NCI-H446 treated with DMSO at 0.1 percent for 48 hours (cell line): ENCODE data around the gene FOXO6.

Source experiments
- DNase-seq: peaks from one replicate; lab custom pipeline; 2025; lab: John Stamatoyannopoulos, UW

FOXO6 gene

DNA sequence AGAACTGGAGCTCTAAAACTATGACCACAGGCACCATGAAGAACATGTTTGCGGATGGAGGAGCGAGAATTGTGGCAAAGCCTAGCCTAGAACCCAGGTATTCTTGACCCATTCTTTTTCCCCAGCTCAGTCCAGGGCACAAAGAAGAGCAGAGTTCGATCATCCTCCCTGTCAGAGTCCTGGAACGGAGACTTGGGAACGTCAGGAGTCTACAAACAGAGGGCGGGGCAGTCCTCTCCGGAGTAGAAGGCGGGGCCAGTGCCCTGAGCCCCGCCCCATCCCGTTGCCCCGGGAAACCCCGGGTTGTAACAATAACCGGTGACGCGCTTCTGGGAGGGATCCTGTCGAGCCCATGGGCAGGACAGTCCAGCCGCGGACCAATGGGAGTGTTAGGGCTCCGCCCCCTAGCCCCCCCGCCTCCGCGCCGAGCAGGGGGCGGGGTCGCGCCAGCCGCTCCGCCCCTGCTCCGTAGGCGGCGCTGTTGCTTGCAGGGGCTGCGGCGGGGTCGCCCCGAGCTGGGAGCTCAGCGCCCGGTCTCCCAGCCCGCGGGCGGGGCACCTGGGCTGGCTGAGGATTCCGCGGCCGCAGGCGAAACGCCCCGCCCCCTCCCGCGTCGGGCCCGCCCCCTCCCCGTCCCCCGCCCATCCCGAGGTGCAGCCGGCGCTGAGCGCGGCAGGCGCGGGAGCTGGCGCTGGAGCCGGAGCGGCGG, at the start of gene FOXO6:
Gene FOXO6 (plus strand): TSS at position 649 of the 709 bp plus-strand sequence.
- peak; percentile 98 for DNase-seq

DNA sequence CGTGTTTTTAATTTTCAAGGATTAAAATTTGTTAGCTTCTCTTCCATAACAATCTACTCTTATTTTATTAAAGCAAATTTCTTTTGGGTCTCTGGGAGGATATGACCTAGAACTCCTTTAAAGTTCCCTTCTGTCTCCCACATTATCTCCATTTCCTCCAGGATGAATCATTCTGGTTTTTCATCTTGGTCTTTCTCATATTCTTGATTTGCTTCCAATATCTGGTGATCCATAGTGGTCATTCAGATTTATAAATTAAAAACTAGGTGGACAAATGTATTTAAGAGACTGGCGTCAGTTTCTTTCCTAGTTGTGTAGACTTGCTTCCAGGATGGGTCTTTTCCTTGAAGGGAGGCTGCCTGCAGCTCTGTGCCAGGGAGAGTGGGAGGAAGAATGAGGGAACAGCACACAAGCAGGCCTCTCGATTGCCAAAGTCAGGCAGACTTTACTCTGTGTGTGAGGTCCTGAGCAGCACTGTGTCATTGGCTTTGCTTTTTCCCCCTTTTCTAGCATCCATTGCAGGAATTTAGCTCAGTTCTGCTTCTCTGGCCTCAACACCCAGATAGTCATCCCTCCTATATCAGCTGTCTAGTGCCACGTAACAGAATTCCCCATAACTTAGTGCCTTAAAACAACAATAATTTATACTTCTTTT, 48.1 kb upstream of the FOXO6 start:
- no peak for DNase-seq

DNA sequence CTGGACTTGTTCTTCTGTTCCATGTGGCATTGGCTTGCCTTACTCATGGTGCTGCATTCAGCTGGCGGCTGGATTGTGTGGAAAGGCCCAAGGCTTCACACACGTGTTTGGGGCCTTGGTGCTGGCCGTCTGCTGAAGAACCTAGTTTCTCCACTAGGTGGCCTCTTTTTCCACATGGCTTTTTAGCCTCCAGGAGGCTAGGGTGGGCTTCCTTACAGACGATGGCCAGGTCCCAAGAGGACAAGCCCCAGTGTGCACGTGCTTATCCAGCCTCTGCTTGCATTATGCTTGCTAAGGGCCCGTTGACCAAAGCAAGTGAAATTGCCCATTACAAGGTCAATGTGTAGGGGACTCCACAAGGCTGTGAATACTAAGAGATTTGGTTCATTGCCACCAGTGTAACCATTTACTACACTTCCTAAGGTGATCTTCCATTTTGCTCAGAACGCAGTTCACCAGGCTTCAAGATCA, 47.5 kb upstream of the FOXO6 start:
- DNase-seq = no peak

DNA sequence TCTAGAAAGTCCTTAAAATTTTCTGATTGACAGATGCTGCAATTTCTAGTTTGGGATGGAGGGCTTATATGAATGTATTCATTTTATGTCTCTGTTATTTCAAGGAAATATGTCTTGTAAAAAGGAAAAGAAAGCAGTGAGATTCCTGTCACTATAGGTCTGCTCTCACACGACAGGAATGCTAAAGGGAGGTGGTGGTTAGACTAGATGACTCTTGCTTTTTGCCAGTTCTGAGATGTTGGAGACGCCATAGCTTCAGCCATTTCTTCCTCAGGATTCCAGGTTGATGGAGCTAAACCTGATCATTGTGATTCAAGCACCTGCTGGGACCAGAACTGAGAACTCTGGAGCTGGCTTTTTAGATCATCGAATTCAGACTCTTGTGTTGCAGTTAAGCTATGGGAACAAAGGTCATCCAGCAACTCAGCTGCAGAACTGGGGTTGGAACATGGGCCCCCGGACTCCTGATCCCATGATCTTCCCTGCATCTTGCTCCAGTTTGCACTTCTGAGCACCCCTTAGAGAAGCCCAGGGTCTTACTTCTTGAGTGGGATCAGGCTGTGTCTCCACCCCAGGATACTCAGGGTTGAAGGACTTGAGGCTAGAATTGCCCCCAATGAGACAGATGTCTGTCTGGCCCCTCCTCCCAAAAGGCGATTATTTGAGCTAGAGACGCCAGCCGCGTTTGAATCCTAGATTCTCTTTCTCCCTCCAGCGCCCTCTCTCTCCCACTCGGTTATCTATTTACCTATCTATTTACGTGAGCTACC, 46.7 kb upstream of the FOXO6 start:
- no peak for DNase-seq

DNA sequence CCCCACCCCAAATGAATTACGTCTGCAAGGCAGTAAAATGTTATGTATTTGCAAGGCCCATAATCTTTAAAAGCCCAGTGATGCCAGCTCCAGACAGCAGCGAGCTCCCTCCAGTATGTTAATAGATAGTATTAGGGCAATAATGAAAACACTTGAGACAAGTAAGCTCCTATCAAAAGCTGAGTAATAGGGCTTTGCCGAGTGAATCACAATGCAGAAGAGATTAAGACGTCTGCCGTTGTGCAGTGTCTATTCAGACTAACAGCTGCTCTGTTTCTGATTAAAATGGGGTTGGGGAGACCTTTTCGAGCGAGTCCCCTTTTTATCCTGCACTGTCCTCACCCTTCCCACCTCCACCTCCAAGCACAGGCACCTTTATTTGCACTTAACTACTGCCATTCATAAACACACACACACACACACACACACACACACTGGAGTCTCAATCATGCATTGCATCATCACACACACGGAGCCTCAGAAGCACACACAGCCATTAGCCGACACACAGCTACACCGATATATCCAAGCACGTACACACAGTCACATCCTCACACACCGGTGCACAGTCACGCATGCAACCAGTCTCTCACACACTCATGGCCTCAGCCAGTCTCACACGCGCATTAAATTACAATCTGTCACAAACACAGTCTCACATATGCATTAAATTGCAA, 46.0 kb upstream of the FOXO6 start:
- DNase-seq = no peak

DNA sequence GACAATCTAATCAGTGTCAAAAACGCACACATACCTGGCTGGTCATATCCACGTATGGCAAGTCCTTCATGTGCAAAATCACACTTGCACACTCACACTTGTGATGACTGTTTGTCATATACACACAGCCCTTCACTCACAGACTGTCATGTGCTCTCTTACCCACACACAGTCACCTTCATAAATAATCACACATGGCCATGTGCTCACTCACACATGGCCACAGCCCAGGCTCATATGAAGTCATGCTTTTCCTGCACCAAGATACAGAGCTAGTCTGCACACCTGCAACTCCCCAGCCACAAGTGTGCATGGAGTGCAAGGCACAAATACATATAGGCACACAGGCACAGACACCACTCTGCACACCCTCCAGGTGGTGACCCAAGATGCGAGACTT, 45.4 kb upstream of the FOXO6 start:
- DNase-seq = no peak

DNA sequence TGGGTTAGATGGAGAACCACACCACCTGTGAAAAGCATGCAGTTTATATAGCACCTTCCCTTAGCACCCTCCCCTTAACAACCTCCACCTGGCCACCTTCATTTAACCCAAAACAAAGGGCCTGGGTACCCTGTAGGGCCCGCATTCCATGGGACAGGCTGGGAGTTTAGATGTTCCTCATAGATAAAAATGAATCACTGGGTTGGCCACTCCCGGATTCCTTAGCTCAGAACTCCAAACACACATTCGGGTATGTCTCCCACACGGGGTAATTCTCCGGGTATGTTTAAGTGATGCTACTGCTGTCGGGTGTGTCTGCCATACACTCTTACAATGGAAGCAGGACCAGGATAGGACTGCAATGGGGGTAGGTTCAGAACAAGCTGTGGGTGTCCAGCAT, 43.9 kb upstream of the FOXO6 start:
- no peak for DNase-seq

DNA sequence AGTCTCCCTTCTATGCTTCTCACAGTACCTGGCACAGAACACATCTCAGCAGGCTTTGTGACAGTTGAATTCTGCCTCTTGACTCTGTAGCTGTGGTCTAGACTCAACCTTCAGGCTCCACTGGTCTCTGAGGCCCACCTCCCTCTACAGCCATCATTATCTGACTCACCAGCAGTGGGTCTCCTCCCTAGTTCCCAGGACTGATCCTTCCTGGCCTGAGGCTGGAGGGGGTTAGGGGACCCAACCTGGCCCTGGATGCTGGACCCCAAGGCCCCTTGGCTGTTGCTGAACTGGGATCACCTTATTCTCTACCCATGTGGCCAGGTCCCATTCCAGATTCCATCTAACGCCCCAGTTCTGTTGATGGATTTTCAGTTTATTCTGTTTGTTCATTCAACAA, 43.1 kb upstream of the FOXO6 start:
- DNase-seq = no peak

DNA sequence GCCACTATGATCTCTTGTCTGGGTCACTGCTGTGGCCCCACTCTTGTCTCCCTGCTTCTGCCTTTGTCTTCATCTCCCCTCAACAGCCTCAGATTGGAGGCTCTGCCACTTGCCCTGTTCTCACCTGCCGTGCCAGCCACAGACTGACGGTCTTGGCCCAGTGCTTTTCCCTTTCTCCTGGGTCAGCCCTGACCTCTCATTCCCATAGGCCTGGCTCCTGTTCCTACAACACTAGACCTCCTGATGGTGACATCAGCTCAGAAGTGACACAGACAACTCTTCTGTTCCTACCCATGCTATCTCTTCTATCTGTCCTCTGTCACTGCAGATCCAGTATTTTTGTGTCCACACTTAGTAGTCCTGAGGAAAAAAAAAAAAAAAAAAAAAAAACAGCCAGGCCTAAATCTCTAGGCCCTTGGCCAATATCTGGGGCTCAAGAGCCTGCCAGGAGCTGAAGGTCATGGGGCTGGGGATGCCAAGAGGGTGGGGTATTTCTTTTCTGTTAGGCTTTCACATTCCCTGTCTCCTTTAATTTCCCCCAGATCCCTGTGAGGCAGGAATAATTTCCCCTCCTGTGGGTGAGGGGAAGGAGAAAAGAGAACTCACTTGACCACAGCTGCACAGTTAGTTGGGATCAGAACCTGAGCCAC, 42.0 kb upstream of the FOXO6 start:
- DNase-seq = peak; percentile 23

DNA sequence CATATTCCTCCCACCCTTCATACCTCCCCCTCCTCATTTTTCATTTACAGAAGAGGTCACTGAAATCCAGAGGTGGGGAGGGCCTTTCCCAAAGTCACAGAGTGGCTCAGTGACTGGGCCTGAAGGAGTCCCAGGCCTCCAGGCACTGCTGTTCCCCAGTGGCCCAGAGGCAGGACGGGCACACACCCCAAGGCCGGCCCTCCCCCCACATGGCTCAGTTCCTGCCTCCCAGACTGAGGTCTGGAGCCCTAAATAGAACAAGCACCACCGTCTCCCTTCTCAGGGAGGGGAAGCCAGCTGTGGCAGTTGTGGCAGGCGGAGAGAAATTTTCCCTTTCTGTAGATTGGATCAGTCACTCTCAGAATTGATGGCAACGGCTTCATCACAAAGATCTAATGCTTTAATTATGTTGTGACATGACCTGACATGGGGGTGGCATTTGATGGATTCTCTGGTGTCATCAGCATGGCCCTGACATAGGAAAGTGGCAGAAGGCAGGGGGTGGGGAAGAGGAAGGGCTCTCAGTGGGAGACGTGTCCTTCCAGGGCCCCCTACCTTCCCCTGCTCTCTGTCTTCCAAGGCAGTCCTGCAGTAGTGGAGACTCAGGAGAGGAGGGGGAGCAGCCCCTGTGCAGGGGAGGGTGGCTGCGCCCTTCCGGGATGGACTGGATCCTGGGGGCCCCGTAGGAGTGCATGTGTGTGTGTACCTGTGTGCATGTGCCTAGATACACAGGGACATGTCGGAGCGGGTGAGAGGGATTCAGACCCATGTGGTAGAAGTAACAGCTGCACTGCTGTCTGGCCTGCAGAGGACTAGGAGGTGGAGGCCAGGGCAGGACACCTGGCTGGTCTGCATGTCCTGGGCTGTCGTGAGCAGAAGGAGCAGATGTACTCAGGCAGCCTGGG, 41.2 kb upstream of the FOXO6 start:
- peak; percentile 17 for DNase-seq

DNA sequence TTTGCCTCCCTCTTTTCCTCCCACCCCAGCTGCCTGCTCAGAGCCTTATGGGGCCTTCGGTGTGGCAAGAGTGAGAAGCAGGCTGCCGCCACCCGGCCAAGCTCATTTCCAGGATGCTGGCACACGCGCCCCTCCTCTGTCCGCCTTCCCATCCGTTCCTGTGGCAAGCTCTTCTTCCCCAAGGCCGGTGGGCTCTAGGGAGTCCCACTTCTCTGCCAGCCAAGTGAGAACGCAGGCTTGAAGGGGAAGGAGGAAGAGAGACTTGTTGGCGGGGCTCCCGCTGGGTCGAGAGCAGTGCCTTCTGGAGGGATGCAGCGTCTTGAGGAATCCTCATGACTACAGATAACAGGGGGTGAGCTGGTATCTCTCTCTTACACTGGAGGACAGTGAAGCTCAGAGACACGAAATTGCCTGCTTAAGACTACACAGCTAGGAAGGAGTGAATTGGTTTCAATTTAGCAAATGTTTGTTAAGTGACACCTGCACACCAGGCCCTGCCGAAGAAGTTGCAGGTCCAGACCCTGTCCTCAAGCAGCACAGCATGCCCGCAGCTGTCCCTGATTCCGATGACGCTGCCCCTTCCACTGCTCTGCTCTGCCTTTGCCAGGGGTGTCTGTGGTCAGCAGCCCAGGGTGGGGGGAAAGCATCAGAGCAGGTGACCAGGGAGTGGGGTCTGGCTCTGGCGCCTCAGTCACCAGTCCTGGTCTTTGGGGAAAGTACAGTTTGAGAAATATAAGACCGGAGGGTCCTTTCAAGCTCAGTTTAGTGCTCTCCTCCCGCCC, 40.1 kb upstream of the FOXO6 start:
- no peak for DNase-seq

DNA sequence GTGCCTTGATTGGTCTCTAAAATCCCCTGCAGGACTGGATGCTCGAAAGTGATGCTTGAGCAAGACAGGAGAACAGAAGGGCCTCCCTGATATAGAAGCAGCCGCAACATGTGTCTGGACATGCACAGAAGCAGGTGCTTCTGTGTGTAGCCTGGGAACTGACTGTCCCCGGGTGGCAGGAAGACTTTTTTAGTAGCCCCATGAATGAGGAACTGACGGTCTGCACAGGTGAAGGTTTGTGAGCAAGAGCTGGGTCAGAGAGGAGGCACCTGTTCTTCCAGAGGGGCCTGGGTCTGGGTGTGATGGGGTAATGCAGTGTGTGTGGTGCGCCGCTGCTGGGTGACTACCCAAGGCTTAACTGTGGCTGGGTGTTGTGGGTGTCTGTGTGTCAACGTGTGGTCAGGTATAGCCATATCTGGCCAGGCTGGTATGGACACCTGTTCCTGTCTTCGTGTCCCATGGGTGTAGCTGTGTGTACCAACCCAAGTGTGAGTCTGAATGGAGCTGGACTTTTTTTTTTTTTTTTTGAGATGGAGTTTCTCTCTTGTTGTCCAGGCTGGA, 39.1 kb upstream of the FOXO6 start:
- no peak for DNase-seq

DNA sequence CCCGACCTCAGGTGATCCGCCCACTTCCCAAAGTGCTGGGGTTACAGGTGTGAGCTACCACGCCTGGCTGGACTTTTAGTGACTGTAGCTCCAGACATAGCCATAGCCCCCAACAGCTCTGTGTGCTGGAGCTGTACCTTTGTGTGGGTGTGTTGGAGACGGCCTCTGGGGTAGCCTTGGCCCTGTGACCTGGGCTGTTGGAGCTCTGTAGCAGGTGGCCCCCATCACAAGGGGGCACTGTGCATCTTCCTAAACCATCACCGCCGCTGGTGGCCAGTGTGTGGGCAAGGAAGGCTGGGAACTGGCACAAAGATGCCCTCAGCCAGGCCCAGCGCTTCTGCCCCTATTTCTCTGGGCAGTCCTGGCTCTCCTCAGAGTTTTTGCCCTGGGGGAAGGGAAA, 38.4 kb upstream of the FOXO6 start:
- DNase-seq = no peak

DNA sequence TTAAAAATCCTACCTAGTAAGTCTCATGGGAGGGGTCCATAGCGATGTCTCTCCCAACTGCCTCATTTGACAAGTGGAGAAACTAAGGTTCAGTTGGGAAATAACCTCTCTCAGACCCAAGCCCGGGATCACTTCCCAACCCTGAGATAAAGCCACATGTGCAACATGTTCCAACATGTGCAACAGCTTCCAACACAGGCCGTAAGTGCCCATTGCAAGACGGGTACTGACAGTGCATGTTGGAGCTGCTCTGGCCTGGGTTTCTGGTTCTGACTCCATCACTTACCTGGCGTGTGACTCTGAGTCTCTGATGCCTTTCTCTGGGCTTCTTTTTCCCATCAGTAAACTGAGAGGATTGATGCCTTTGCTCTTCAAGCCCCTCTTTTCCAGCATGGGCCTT, 38.0 kb upstream of the FOXO6 start:
- no peak for DNase-seq

DNA sequence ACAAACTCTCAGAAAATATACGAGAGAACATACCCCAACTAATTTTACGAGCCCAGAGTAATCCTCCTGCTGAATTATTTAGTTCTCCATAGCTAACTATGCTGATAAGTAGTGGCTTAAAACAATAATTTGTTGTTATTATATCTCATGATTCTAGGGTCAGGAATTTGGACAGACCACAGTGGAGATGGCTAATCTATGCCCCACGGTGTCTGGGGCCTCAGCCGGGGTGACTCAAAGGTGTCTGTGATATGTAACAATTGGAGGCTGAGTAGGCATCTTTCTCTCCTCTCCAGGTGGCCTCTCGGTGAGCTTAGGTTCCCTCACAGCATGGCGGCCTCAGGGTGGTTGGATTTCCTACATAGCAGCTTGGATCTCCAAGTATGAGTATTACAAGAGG, 35.4 kb upstream of the FOXO6 start:
- DNase-seq = no peak

DNA sequence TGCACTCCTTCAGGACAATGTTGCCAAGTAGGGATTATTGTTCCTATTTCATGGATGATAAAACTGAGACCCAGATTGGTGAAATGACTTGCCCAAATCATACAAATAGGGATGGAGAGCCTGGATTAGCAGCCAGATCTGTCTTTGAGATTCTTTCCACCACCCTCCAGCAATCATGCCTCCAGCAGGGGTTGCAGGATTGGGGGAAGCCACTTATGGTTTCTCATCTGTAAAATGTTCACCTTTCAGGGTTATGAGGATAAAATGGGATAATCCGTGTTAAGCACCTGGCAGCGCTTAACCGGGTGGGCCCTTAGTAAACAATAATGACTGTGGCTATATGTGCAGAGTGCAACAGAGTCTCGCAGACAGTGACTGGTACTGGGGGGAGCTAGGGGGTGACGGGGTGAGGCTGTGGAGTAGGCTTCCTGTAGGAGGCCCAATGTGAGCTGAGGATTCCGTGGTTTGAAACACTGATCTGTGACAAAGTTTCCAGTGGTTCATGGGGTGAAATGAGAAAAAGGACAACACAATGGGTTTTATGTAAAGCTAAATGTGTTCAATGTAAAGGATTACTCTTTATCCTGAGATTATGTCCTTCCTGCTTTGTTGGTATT, 33.7 kb upstream of the FOXO6 start:
- no peak for DNase-seq

DNA sequence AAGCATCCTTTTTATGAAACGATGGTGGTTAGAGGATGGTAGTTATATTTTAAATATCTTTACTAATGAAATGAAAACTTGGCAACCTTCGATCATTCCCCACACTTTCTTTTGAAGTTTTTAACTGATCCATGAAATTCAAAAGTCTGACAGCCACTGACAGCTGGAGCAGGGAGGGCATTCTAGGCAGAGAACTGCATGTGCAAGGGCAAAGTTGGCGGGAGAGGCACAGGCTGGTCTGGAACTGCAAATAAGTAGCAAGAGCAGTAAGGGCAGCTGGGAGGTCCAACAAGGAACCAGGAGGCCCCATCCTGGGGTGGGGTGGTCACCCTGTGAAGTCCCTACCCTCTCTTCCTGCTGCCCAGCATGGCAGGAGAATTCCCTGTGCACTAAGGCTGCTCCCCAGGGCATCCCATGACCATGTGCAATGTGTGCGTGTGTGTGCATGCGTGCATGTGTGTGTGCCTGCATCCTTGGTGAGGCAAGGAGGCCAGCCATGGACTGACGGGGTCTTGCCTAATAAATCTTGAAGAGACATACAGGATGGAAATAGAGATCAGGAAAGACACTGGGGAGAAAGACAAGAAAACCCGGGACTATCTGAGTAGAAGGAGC, 33.1 kb upstream of the FOXO6 start:
- peak; percentile 39 for DNase-seq

DNA sequence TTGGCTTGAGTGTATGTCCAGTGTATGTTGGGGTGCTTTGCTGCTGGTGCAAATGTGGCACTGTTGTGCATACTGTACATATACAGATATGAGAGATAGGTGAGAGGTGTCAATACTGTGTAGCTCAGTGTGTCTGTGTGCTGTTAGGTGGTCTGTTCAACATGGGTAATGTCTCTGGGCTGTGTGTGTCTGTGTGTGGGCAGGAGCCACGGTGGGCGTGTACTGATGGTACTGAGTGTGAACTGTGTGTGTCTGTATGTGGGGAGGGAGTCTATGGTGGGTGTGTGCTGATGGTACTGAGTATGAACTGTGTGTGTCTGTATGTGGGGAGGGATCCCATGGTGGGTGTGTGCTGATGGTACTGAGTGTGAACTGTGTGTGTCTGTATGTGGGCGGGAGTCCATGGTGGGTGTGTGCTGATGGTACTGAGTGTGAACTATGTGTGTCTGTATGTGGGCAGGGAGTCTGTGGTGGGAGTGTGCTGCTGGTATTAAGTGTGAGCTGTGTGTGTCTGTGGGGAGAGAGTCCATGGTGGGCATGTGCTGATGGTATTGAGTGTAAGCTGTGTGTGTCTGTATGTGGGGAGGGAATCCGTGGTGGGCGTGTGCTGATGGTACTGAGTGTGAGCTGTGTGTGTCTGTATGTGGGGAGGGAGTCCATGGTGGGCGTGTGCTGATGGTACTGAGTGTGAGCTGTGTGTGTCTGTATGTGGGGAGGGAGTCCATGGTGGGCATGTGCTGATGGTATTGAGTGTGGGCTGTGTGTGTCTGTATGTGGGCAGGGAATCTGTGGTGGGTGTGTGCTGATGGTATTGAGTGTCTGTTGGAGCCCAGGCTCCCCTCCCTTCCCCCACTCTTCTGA, 32.2 kb upstream of the FOXO6 start:
- no peak for DNase-seq
